22Rv1 (cell line): ENCODE measurements around the gene NUDT4.

Experiments used
- H3K27ac ChIP-seq: fragments of 450-650 bp; 2 replicates; pipeline ENCODE4 v1.5.1; 2017
- ZFX ChIP-seq: fragments of 450-650 bp; IDR thresholded peaks from 2 replicates; pipeline ENCODE4 v1.6.1; 2017; ENCODE audit warnings: antibody characterized with exemption, borderline replicate concordance
- TF ChIP-seq, protein P1 (sequence below): fragments of 450-650 bp; IDR thresholded peaks from 2 replicates; pipeline ENCODE4 v1.5.1; 2017; ENCODE audit warnings: mild to moderate bottlenecking

Gene NUDT4

DNA sequence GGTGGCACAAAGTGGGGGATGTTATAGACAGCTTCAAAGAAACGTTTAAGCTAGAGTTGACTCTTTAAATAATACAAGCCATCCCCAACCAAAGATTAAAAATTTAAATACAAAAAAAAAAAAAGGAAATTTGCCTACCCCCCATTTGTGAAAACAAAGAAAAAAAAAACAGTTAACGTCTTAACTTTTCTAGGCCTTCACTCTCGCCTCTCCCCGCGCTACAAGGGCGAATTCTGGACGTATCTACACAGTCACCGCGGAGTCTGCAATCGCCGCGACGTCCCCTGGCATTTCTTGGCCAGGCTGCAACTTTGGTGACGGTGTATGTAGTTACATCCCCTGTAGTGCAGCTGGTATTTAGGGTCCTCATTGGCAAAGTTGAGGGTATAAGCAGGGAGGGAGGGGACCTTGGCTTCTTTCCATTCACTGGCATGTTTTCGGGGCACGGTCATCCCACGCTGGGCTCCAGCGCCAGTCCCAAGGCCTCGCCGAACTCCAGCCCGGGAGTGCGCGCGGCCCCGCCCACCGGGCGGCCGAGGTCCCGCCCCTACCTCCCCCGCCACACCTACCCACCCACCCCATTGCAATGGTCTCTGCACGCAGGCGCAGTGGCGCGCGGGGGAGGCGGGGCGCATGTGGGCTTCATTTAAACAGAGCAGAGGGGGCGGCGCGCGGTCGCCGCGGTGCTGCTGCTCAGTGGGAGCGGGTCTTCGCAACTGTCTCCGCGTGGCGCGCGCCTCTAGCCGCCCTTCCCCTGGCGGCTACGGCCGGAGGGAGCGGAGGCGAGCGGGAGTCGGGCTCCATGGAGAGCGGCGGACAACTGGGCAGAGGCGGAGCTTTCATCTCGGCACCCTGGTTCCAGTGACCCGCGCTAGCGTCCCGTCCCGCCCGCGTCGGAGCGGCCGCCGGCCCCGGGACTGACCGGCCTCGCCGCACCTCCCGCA, at the start of gene NUDT4:
Gene NUDT4 (plus strand): TSS at position 674 of the 944 bp plus-strand sequence. CDS start 398 bp downstream, outside the sequence.
- no peak for TF ChIP-seq ZFX
- TF ChIP-seq, protein P1, sequence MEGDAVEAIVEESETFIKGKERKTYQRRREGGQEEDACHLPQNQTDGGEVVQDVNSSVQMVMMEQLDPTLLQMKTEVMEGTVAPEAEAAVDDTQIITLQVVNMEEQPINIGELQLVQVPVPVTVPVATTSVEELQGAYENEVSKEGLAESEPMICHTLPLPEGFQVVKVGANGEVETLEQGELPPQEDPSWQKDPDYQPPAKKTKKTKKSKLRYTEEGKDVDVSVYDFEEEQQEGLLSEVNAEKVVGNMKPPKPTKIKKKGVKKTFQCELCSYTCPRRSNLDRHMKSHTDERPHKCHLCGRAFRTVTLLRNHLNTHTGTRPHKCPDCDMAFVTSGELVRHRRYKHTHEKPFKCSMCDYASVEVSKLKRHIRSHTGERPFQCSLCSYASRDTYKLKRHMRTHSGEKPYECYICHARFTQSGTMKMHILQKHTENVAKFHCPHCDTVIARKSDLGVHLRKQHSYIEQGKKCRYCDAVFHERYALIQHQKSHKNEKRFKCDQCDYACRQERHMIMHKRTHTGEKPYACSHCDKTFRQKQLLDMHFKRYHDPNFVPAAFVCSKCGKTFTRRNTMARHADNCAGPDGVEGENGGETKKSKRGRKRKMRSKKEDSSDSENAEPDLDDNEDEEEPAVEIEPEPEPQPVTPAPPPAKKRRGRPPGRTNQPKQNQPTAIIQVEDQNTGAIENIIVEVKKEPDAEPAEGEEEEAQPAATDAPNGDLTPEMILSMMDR, result no peak

DNA sequence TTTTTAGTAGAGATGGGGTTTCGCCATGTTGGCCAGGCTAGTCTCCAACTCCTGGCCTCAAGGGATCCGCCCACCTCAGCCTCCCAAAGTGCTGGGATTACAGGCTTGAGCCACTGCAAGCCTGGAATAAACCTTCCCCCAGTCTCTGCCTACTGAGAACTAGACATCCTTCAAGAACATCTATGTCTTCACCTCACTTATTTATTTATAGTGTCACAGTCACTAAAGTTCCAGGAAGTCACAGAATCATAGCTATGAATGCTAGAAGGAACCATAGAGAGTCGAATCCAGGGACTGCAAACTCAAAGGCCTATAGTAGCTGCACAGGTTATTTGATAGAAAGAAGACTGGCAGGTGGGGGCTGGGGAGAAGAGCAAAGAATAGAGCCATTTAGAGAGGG, 44.7 kb upstream of the NUDT4 start:
- H3K27ac ChIP-seq, result no peak overlapping the region
- no peak for TF ChIP-seq ZFX
- TF ChIP-seq, protein P1, result no peak

More for the DNA sequence above, at the start of gene NUDT4:
- peak within 1 kb of the TSS; percentile 74 for H3K27ac ChIP-seq

DNA sequence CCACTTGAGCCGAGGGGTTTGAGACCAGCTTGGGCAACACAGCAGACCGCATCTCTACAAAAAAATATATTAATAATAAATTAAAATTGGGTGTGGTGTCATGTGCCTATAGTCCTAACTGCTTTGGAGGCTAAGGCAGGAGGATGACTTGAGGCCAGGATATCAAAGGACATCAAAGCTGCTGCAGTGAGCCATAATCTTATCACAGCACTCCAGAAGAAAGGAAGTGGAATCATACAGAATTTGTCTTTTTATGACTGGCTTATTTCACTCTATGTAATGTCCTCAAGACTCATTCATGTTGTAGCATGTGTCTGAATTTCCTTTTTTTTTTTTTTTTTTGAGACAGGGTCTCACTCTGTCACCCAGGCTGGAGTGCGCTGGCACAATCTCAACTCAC, 43.9 kb upstream of the NUDT4 start:
- no peak overlapping the region for H3K27ac ChIP-seq
- TF ChIP-seq, protein P1, result no peak
- no peak for TF ChIP-seq ZFX

DNA sequence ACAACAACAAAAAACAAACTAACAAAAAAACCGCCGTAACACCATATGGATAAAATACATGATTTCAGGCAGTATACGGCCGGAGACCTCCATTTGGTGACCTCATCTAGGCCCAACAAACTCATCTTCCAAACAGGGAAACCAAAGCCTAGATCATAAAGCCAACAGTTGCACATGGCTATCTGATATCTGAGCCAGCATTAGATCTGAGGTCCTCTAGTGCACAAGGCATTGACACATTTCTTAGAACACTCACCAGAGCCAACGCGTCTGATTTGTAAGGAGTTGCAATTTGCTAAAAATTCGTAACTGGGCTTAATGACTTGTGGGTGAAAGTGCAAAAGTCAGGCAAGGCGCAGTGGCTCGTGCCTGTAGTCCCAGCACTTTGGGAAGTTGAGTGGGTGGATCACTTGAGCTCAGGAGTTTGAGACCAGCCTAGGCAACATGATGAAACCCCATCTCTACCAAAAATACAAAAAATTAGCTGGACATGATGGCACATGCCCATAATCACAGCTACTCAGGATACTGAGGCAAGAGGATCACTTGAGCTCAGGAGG, 42.0 kb upstream of the NUDT4 start:
- TF ChIP-seq ZFX, result no peak
- TF ChIP-seq, protein P1, result no peak
- H3K27ac ChIP-seq, result no peak overlapping the region

DNA sequence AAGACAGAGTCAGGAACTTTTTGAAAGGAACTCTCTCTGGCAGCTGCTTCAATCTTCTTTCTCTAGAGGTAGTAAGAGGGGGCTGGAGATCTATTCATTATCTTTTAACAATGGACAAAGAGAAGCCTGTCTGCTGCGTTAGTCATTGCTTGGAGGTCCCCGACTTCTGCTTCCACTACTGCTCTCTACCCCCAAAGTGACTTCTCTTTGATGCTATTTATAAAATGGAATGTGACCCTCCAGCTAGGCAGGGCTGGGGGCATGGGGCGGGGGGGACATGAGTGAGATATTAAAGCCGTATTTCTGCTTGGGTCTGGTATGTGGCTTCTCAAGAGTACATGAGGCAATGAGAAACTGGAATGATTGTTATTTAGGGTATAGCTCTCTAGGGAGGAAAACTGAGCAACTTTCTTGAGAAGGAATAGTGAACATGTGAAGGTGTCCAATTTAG, 41.4 kb upstream of the NUDT4 start:
- H3K27ac ChIP-seq, result no peak overlapping the region

DNA sequence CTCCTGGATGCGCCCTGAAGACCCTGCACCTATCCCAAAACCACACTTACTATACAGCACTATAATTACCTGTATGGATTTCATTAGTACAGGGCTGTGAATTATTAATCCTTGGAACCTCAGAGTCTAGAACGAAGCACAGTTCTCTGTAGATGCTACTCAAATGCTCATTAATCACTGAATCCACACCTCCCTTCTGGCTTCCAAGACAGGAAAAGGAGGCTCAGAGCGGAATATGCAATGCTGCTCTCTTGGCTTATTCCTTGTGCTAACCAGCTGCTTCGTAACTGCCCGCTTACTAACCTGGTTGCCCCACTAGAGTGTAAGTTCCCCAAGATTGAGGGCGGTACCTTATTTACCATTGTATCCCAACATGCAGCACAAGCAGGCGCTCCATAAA, 39.1 kb upstream of the NUDT4 start:
- TF ChIP-seq, protein P1, result no peak
- TF ChIP-seq ZFX, result no peak
- no peak overlapping the region for H3K27ac ChIP-seq

More for the DNA sequence above, 41.4 kb upstream of the NUDT4 start:
- no peak for TF ChIP-seq ZFX
- TF ChIP-seq, protein P1, result no peak

DNA sequence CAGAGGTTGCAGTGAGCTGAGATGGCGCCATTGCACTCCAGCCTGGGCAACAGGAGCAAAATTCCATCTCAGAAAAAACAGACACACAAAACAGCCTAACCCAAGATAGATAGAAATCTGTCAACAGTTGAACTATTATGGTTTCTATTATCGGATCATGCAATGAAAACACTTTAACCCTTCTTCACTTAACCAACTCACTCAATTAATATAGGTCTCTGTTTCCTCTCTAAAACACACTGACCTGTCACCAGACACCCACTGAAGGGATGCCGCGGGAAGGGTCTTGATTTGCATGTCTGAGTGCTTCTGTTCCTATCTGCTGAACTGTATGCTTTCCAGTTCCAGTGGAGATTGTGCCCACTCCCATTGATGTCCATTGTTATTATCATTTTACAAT, 38.0 kb upstream of the NUDT4 start:
- TF ChIP-seq, protein P1, result no peak
- no peak for TF ChIP-seq ZFX
- H3K27ac ChIP-seq, result no peak overlapping the region
